ELF-1 (cell line): ENCODE results near the gene ATP8B1.
"Not testable (repeated sequence)": the region's sequence is repeated elsewhere in the genome, so short reads cannot be mapped to it uniquely, and the experiment has no call there.

Experiments
- DNase-seq: peaks from one replicate; pipeline ENCODE4 v3.0.0-alpha.2; 2016; ENCODE audit warnings: low read depth, low spot score

The ATP8B1 gene

GRCh38 chr18:57803103-57803969 is at the start of gene ATP8B1:
ATP8B1 (minus strand) TSS chr18:57803315; CDS start chr18:57731807, 71,508 bp downstream.
- DNase-seq, result peak; percentile 93

- no peak for DNase-seq
These were observed 46.9 kb upstream of the ATP8B1 start for GRCh38 chr18:57850063-57850462.

GRCh38 chr18:57848374-57848773 is 45.3 kb upstream of the ATP8B1 start:
- DNase-seq, result not testable (repeated sequence)

GRCh38 chr18:57847431-57847830 is 44.3 kb upstream of the ATP8B1 start:
- not testable (repeated sequence) for DNase-seq

- DNase-seq, result no peak
These were observed 43.1 kb upstream of the ATP8B1 start for GRCh38 chr18:57846258-57846657.

GRCh38 chr18:57845605-57846074 is 42.5 kb upstream of the ATP8B1 start:
- no peak for DNase-seq

- DNase-seq, result no peak
These were observed 41.2 kb upstream of the ATP8B1 start for GRCh38 chr18:57844319-57844718.

- DNase-seq, result no peak
These were observed 40.3 kb upstream of the ATP8B1 start for GRCh38 chr18:57843386-57843785.

- DNase-seq, result no peak
These were observed 38.5 kb upstream of the ATP8B1 start for GRCh38 chr18:57841568-57841967.

GRCh38 chr18:57839942-57840381 is 36.8 kb upstream of the ATP8B1 start:
- no peak for DNase-seq

GRCh38 chr18:57837917-57838548 is 34.9 kb upstream of the ATP8B1 start:
- no peak for DNase-seq

- no peak for DNase-seq
These were observed 33.4 kb upstream of the ATP8B1 start for GRCh38 chr18:57836557-57836956.

- no peak for DNase-seq
These were observed 32.8 kb upstream of the ATP8B1 start for GRCh38 chr18:57835904-57836303.

GRCh38 chr18:57834616-57835015 is 31.5 kb upstream of the ATP8B1 start:
- no peak for DNase-seq

- DNase-seq, result no peak
These were observed 30.5 kb upstream of the ATP8B1 start for GRCh38 chr18:57833441-57834101.

- DNase-seq, result no peak
These were observed 29.6 kb upstream of the ATP8B1 start for GRCh38 chr18:57832730-57833129.

- DNase-seq, result no peak
These were observed 28.7 kb upstream of the ATP8B1 start for GRCh38 chr18:57831597-57832377.

- no peak for DNase-seq
These were observed 24.5 kb upstream of the ATP8B1 start for GRCh38 chr18:57827646-57828045.

- no peak for DNase-seq
These were observed 23.1 kb upstream of the ATP8B1 start for GRCh38 chr18:57826252-57826651.

- not testable (repeated sequence) for DNase-seq
These were observed 17.5 kb upstream of the ATP8B1 start for GRCh38 chr18:57820583-57820982.

GRCh38 chr18:57819671-57820460 is 16.8 kb upstream of the ATP8B1 start:
- DNase-seq, result no peak
